ENCODE data around the gene KCNJ4.

KCNJ4 gene

DNA sequence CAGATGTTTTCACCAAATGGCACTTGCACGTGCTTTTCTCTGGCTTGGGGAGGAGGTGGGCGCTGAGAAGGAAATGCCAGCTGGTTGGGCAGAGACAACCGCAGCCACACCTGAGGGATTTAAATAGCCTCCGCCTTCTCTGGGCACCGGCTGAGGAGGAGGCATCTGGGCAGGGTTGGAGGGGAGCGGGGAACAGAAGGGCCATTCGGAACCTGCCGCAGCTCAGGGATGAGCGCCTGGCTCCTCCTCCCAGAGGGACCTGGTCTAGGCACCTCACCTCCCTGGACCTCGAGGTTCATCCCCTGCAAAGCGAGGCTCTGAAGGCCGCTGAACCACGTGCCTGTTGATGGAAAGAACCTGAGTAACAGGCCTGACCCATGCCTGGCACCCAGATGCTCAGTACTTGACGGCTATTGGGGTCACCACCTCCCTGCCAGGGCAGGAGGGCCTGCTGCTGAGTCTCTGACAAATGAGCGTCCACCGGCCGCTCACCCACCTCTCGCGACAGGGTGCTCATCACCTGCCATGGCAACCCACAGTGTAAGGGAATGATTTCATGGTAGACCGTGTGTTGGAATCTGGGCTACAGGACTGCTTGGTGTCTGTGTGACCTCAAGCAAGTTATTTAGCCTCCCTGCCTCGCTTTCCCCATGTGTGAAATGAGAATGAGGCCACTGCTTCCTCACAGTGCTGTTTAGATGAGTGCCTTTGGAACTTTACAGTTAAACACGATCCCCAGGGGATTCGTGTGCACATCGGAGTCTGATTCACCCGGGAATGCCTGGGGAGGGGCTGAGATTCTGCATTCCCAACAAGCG lies 10.9 kb upstream of the KCNJ4 start:
- Histone ChIP-seq H3K4me3 (no peak overlapping the region), H3K27ac (no peak overlapping the region)
- TF ChIP-seq, protein P1, sequence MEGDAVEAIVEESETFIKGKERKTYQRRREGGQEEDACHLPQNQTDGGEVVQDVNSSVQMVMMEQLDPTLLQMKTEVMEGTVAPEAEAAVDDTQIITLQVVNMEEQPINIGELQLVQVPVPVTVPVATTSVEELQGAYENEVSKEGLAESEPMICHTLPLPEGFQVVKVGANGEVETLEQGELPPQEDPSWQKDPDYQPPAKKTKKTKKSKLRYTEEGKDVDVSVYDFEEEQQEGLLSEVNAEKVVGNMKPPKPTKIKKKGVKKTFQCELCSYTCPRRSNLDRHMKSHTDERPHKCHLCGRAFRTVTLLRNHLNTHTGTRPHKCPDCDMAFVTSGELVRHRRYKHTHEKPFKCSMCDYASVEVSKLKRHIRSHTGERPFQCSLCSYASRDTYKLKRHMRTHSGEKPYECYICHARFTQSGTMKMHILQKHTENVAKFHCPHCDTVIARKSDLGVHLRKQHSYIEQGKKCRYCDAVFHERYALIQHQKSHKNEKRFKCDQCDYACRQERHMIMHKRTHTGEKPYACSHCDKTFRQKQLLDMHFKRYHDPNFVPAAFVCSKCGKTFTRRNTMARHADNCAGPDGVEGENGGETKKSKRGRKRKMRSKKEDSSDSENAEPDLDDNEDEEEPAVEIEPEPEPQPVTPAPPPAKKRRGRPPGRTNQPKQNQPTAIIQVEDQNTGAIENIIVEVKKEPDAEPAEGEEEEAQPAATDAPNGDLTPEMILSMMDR (IDR thresholded peaks at IDR 0.05), result no peak
- DNase-seq (ENCODE audit: low spot score), result no peak

DNA sequence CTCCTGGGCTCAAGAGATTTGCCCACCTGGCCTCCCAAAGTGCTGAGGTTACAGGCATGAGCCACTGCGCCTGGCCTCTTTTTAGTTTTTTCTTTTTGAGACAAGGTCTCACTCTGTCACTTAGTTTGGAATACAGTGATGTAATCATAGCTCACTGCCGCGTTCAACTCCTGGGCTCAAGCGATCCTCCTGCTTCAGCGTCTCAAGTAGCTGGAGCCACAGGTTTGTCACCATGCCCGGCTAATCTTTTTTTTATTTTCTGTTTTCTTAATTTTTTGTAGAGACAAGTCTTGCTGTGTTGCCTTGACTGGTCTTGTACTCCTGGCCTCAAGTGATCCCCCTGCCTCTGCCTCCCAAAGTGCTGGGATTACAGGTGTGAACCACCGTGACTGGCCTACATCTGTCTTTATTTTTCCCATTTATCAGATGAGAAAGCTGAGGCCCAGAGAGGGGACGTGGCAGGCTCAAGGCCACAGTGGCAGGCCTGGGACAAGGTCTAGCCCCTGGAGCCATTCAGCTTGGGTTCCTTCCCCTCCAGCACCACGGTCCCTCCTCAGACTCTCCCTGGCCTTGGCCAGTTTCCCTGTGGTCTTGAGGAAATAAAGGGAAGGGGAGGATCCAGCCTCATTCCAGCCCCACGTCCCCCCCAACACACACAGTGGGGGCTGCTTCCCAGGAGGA lies 10.1 kb upstream of the KCNJ4 start:
- Histone ChIP-seq H3K27ac (no peak overlapping the region), H3K4me3 (no peak overlapping the region)
- TF ChIP-seq, protein P1 (IDR thresholded peaks at IDR 0.05), result no peak
- no peak for DNase-seq (ENCODE audit: low spot score)

DNA sequence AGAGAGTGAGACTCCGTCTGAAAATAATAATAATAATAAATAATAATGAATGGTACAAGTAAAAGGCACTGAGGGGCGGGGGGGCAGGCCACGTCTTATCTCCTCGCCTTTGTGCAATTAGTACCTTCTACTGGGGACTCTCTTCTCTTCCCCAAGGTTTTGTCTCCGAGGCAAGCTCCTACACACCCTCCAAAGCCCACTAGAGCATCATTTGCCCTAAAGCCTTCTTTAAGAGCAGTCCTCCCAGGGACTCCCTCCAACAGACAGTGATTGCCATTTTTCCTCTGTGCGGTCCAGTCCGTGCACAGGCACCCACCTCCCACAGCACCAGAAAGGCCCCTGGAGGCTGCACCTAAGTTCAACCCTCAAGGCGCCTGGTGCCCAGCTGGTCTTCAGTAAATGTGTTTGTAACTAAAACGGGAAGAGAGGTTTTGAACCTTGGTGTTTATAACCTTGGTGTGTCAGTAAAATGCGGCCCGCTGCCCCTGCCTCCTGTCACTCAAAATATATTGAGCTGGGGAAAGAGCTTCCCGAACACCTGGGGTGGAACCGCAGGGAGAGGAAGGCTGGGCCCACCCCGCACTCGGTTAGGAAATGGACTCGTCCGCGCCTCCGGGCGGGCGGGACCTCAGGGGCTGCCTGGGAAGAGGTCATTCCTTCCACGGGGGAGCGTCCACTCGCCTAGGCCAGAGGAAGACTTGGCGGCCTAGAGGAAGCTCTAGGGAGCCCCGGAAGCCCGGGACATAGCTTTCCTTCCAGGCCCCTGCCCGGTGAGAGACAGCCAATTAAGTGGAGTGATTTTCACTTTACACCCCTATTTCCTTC lies 8.2 kb upstream of the KCNJ4 start:
- Histone ChIP-seq H3K27ac (no peak overlapping the region), H3K4me3 (no peak overlapping the region)
- TF ChIP-seq, protein P1 (IDR thresholded peaks at IDR 0.05), result no peak
- DNase-seq (ENCODE audit: low spot score), result no peak

DNA sequence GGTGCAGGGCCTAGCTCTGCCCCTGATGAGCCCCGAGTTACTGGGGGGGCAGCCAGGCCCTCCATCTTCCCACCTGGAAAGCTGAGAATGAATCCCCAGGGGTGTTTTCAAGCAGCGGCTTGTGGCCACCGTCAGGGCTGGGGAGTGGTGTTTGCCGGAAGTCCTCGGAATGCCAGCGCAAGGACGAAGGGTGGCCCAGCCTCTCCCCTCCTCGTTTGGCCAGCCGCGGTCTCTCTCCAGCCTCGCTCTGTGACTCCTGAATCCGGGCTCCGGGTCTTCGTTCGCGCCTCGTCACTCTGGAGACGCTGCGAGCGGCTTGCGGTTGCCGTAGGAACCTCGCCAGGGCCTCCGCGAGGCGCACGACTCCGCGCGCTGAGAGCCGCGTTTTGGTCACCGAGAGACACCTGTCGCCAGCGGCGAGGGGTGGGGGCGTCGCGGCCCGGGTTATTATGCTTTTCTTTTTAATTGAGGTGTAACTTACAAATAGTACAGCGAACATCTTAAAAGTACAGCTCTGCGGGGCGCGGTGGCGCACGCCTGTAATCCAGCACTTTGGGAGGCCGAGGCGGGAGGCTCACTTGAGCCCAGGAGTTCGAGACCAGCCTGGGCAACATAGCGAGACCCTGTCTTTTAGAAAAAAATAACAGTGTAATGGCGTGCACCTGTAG lies 6.5 kb upstream of the KCNJ4 start:
- DNase-seq (ENCODE audit: low spot score), result no peak
- TF ChIP-seq, protein P1 (IDR thresholded peaks at IDR 0.05), result no peak
- peak overlapping the region; percentile 55 for H3K4me3 ChIP-seq
- H3K27ac ChIP-seq, result no peak overlapping the region

DNA sequence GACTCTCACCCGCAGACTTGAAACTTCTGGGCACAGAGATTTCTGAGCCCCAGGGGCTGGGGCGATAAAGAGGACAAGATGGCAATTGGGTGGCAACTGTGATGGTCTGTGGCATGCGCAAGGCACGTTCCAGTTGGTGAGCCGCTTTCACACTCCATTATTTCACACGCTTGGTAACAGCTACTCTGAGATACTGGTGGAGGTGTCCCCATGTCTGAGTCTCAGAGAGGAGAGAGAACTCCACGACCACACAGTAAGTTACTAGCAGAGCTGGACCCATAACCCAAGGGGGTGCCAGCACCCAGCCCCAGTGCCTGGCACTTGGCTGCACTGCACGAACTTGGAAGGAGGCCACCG lies 6.0 kb upstream of the KCNJ4 start:
- DNase-seq (ENCODE audit: low spot score), result no peak
- TF ChIP-seq, protein P1 (IDR thresholded peaks at IDR 0.05), result no peak
- no peak overlapping the region for H3K27ac ChIP-seq
- H3K4me3 ChIP-seq, result peak overlapping the region; percentile 55

DNA sequence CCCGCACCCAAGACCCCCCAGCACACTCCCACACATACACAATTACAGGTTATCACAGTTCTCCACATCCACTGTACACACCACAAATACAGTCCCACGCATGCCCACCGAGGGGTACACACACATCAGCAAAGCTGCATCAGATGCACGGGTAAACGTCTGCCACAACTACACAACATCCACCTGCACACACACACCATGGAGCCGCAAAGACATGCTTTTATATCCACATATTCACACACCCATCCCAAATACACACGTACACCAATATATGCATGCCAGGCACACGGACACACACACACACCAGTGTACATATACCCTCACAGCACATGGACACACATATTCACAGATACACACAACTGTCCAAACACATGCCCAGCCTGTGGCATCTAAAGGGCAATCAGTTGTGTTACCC lies 5.4 kb upstream of the KCNJ4 start:
- H3K4me3 ChIP-seq, result no peak overlapping the region
- H3K27ac ChIP-seq, result no peak overlapping the region
- TF ChIP-seq, protein P1 (IDR thresholded peaks at IDR 0.05), result no peak
- DNase-seq (ENCODE audit: low spot score), result no peak
